GM19452 (cell line): ENCODE measurements around the gene NOX5.
"Not testable (repeated sequence)": the region's sequence is repeated elsewhere in the genome, so short reads cannot be mapped to it uniquely, and the experiment has no call there.

Source experiments
- ATAC-seq: cut with Tn5 transposase; IDR thresholded peaks from one replicate; pipeline ENCODE4 v1.9.1; 2021; ENCODE audit not compliant: unreplicated experiment

Gene NOX5, protein sequence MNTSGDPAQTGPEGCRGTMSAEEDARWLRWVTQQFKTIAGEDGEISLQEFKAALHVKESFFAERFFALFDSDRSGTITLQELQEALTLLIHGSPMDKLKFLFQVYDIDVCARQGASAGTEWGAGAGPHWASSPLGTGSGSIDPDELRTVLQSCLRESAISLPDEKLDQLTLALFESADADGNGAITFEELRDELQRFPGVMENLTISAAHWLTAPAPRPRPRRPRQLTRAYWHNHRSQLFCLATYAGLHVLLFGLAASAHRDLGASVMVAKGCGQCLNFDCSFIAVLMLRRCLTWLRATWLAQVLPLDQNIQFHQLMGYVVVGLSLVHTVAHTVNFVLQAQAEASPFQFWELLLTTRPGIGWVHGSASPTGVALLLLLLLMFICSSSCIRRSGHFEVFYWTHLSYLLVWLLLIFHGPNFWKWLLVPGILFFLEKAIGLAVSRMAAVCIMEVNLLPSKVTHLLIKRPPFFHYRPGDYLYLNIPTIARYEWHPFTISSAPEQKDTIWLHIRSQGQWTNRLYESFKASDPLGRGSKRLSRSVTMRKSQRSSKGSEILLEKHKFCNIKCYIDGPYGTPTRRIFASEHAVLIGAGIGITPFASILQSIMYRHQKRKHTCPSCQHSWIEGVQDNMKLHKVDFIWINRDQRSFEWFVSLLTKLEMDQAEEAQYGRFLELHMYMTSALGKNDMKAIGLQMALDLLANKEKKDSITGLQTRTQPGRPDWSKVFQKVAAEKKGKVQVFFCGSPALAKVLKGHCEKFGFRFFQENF

DNA sequence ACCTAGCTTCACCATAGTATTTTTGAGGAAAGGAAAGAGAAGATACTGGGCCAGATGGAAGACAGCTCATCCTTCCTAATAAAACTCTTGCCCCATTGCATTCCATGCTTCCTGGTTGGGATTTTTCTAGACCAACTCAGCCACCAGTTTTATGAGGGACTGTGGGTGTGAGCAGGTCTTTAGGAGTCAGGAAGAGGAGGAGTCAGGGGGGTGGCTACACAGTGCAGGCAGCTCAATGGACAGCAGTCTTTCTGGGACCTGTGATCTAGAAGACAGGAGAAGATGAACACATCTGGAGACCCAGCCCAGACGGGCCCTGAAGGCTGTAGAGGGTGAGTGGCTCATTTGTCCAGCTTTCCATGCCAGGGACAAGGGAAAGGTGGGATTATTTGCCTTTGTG, at the start of gene NOX5:
Gene NOX5 (plus strand): TSS at position 242 of the 400 bp plus-strand sequence. CDS start 41 bp downstream, at position 283.
- ATAC-seq: no peak

DNA sequence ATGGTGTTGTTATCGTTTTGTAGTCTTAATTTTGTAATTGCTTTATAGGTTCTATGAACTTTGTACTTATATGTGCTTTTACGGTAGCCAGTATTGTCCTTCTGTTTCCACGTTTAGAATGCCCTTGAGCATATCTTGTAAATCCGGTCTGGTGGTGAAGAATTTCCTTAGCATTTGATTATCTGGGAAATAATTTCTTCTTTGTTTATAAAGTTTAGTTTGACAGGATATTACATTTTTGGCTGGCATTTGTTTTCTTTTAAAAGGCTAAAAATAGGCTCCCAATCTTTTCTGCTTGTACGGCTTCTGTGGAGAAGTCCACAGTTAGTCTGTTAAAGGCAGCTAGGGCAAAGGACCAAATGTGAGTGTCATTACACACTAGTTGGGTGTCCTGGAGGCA, 47.5 kb upstream of the NOX5 start:
- no peak for ATAC-seq

DNA sequence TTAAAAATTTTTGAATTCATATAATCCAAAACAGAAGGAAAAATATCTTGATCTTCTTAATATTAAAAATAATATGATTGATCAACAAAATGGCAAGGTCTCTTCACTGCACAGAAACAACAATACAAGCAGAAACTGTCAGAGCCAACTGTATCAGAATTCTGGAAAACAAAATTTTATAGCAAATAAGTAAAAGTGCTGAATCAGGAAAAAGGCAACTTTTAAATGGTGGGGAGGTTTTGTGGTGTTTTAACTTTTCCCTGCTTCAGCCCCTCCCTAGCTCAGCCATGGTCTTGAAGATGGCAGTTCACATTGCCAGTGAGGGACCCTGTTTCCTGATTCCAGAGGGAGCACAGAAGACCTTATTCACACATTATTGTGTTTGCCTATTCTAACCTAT, 46.5 kb upstream of the NOX5 start:
- ATAC-seq: no peak

DNA sequence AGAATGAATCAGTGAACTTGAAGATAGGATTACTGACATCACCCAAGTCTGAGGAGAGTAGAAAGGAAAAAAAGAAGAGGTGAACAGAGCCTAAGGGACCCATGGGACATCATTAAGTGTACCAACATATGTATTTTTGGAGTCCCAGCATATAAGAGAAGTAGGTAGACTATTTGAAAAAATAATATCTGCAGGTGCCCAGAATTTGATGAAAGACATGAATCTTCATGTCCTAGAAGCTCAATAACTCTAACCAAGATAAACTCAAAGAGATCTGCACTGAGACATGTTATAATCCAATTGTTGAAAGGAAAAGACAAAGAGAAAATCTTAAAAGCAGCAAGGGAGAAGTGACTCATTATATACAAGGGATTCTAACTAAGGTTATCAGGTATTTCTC, 45.2 kb upstream of the NOX5 start:
- no peak for ATAC-seq

DNA sequence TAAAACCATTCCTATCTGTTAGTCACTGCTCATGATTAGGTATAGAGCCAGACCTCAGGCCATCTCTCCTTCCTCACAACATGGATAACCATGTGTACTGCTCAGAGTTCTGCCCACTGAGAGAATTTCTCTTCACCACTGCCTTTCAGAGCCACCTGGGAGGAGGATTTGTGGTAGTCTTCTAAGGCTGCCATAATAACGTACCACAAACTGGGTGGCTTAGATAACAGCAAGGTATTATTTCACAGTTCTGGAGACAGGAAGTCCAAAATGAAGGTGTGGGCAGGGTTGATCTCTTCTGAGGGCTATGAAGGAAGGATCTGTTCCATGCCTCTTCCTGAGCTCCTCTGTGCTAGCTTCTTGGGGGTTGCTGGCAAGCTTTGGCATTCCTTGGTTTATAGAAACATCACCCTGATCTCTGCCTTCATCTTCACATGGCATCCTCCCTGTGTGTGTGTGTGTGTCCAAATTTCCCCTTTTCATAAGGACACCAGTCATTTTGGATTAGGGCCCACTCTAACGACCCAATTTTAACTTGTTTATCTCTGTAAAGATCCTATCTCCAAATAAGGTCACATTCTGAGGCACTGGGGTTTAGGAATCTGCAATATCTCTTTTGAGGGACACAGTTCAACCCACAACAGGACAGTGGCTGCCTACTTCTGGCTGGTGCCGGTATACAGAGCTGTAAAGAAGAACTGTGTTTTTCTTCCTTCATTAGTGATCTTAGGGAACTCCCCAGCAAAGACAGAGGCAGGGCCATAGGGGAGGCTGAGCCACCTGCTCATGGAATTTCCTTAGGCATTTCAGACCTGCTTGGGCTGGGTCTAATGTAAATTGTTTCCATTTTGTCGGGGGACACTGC, 42.1 kb upstream of the NOX5 start:
- ATAC-seq: no peak

DNA sequence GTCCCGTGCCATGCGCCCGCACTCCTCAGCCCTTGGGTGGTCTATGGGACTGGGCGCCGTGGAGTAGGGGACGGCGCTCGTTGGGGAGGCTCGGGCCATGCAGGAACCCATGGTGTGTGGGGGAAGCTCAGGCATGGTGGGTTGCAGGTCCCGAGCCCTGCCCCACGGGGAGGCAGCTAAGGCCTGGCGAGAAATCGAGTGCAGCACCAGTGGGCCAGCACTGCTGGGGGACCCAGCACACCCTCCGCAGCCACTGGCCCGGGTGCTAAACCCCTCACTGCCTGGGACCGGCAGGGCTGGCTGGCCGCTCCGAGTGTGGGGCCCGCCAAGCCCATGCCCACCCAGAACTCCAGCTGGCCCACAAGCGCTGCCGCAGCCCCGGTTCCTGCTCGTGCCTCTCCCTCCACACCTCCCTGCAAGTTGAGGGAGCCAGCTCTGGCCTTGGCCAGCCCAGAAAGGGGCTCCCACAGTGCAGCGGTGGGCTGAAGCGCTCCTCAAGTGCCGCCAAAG, 38.8 kb upstream of the NOX5 start:
- ATAC-seq: not testable (repeated sequence)

DNA sequence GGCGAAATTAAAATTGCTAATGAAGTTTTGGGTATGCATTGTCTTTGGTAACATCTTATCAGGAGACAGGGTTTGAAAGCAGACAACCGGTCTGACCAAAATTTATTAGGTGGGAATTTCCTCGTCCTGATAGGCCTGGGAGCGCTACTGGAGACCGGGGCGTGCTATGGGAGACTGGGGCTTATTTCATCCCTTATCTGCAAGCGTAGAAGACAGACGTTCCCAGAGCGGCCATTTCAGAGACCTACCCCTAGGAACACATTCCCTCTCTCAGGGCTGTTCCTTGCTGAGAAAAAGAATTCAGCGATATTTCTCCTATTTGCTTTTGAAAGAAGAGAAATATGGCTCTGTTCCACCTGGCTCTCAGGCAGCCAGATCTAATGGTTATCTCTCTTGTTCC, 37.1 kb upstream of the NOX5 start:
- not testable (repeated sequence) for ATAC-seq

DNA sequence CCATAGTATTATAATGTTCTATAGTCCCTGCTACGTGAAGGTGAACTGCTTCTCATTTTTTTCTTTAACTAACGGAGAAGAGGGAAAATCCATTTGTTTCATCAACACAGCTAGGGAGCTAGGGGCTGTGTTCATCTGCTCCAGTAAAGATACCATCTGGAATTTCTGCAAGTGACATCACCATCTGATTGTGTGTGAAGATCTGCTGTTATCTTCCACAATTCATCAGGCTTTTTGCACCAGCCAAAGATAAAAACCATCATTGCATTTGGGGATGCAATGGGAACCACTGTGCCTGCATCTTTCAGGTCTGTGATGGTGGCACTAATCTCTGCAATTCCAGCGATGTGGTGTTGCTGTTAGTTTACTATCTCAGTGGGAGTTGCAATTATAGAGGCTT, 35.5 kb upstream of the NOX5 start:
- ATAC-seq: no peak

DNA sequence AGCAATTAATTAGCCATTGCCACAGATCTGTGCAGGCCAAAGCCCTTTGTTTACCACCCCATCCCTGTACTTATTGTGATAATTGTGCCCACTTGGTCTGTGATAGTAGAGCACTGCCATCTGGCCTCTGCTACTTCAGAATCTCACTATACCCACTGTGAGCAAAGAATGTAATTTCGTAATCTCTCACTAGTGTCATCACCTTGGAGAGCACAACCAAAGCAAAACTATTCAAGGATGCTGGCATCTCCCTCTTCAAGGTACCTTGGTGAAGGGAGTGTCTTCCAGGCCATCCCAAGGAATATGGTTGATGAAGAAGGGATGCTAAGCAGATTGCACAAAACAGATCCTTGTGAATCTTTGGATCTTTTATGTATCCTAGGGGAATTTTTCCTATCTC, 34.7 kb upstream of the NOX5 start:
- no peak for ATAC-seq

DNA sequence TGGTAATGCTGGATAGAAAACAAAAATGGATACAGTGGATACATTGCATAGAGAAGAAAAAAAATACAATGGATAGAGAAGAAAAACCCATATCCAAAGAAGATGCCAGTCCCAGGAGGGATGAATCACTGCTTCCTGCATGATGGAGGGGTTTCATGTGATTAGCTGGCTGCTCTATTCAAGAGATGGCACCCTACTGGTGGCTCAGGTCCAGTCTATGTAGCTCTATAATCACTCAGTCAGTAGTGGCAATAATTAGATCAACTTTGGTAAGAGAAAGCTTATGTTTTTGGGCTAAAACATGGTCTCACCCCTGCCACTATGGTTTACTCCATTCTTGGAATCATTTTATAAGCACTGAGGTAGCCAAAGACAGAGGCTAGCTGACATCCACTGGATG, 33.7 kb upstream of the NOX5 start:
- no peak for ATAC-seq

DNA sequence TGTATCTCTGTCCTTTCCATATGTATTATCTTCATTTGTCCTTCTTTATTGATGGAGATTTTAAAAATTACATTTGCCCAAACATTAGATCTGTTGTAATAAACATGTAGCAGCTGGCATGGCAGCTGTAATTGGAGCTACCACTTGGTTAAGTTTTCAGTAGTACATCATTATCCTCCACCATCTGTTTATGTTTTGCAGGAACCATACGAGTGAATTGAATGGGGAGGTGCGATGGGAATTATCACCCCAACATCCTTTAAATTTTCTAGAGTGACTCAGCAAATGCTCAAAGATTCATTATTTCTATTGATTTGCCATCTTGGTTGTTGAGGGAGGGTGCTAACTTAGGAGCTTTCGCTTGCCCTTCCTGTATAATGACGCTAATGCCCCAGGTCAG, 32.6 kb upstream of the NOX5 start:
- no peak for ATAC-seq

DNA sequence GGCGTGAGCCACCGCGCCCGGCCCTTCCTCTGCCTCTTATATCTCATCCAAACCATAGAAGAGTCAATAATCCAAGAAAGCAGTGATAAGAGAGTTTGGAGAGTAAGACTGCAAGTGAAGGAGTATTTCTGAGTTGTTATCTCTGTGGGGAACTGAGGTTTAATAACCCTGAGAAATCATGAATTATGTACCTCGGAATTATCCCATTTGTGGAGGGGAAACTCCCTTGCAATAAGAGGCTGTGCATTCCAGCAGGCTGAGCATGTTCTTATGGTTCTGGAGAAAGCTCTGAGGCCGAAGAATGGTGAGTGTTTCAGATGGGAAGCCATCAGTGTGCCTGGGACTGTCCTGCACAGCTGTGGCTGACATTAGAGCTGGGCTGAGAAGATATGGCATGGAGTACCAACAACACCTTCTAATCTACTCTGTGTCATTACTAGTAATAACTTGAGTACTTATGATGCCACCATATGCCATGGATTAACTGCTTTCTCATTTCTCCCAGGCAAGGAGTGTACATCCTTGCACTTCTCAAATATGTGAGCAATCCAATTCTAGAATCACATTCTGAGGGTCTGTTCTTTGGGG, 31.4 kb upstream of the NOX5 start:
- no peak for ATAC-seq

DNA sequence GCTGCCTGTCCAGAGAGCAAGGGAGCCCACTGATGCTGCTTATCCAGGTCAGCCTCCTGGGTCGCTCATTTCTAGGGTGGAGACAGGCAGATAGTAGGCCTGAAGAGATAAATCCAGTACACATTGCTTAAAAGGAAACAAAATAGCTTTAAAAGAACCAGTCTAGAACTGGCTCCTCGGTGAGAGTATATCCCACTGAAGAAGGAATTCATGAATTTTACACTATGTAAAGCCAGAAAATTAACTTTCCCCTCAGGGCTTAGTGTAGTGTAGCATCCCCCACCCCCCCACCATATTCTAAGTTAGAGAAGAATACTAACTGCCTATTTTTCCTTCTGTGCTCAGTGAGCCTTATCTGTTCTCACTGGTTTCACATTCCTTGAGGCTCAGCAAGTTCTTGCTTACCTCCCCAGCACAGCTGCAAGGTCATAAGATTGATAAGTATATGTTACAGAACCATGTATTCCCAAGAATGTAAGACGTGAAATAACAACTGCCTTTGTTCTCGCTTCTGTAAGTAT, 30.5 kb upstream of the NOX5 start:
- ATAC-seq: no peak

DNA sequence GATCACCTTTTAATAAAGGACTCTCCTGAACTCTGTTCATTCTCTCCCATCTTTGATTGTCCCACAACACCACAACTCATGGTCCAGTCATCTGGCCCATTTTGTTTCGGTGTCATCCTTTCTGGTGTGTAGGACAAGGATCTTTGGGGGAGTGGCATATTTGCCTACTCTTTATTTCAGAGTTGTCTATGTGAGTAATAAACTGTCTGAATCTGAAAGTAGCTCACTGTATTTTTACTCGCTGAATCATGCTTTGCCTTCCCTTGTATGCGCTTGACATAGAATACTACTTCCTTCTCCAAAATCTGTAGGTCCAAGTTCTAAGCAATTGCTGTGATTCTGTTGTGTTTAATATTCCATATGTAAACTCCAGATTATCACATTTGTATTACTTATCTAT, 29.9 kb upstream of the NOX5 start:
- no peak for ATAC-seq

DNA sequence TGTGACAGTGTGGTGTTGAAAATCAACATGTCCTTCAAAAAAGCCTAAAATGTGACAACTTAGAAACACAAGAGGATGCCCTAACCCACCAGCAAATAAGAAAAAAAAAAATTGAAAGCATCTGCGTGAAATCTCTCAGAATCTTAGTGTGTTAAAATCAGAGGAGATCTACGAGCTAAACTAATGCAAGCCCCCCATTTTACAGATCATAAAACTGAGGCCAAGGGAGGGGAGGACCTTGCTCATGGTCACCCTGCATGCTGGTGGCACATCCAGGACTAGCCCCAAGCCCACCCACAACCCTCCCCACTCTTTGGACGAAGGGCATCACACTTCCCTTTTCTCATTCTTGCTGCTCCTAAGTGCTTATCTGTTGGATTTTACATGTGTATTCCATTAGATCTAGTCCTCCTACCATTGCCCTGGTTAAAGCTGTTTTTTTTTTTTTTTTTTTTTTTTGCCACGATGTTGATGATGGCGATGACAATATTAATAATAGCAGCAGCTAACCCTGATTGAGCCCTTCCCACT, 29.1 kb upstream of the NOX5 start:
- ATAC-seq: no peak

DNA sequence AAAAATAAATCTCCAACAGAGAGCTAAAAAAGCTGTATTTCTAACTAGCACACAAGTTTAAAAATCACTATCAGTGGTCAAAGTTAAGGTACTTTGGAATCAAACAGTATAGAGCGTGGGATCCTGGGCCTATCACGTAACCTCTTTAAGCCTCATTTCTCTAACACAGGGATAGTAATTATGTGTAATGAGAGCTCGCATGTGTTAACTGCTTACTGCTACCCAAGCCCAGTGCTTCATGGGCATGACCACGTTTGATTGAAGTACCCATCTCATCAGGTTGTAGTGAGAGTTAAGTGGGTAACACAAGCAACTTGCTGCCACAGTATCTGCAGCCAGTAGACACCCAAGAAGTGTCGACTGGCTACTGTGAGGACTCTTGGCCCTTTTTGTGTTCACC, 28.2 kb upstream of the NOX5 start:
- no peak for ATAC-seq

DNA sequence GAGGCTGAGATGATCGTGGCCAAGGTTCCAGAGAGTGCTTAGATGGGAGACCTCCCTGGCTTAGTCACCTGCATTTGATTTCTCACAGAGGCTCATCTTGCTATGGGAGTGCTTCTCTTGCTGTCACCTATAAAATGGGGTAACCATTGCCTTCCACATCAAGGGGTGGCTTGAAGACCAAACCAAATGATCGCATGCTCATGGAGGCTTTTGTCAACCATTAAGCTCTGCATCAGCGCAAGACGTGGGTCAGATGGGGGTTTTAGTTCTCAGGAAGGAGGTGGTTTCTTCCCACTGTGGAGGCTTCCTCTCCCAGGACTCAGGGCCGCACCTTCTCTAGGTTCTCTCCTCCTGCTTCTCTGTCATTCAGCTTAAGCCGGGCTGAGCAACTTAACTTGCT, 27.4 kb upstream of the NOX5 start:
- ATAC-seq: no peak

DNA sequence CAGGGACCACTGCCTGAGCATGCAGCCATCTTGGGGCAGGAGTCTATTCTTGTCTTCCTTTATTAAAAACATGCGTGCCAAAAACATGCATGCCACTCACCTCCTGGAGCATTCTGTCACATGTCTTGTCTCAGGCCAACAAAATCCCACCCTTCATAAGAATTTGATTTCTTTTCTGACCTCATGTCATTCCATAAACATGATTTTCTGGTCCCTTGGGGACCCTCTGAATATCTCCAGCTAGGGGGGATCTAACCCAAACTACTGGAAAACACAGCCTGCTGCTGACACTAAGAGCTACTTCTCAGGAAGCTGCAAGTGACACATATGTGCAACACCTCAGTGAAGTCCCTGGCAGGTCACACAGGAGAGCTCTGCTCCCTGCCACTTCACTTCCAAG, 26.8 kb upstream of the NOX5 start:
- ATAC-seq: no peak

DNA sequence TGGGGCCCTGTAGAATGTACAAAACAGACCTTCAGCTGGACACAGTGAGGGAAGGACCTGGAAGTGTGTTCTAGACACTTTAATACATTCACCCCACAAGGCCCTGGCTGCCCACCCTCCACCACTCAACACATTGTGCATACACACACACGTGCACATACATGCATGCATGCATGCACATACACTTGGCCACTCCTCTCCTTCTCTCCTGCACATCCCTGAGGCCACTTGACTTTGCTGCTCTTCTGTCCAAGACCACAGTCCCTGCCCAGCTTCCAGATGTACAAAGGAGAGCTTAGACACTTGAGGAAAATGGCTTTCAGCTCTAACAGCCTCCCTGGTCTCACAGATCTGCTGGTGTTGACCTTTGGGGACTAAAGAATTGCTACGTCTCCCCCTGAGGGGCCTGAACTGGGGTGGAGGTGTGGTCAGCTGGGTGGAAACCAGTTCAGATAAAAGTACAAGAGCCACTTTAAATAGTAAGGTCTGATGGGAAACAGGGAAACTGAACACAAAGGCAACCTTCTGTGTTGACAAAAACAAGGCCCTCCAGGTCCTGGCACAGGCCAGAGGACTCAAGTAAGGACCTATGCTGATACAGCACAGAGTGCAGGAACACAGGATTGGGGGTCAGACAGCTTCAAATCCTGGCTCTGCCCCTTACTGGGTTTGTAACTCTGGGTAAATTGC, 24.8 kb upstream of the NOX5 start:
- ATAC-seq: no peak
